Transverse colon (tissue), 4 donors: ENCODE data around the gene CAPNS2.

Source experiments
- CTCF ChIP-seq, 5 experiments: fragments of 200-600 bp in 3 of 5; fragments of 450-650 bp in 2 of 5; sonication (generic) in 3 of 5; IDR thresholded peaks; 1 replicate in 2 of 5; 2 replicates in 3 of 5; pipeline ENCODE4 v1.5.1; 2016 to 2017; ENCODE audit warnings: antibody characterized with exemption in 5 of 5, inconsistent platforms in 3 of 5, mild to moderate bottlenecking in 2 of 5, moderate library complexity in 1 of 5
- POLR2AphosphoS5 ChIP-seq, 3 donors: sonication (generic); formaldehyde crosslinking; IDR thresholded peaks; one replicate each; pipeline ENCODE4 v1.6.1; 2016; ENCODE audit warnings: antibody characterized with exemption in 3 of 3

- TF ChIP-seq POLR2AphosphoS5 (IDR thresholded peaks at IDR 0.05) (no peak), CTCF (IDR thresholded peaks at IDR 0.05) (no peak)
Observed at GRCh38 chr16:55576384-55576783, 9.9 kb downstream of the CAPNS2 start.
